ENCODE results near the gene CADM3. TPM values are rescaled to one million over a fixed set of nuclear protein-coding genes. Genes with fewer than 3 reads are reported as not detected.
A peak's percentile ranks its signal among the peaks of the same experiment; 100 is the strongest.

CADM3 gene
- polyA plus RNA-seq, 10 donors, result 0.17 to 1.5 (median 0.62) TPM

DNA sequence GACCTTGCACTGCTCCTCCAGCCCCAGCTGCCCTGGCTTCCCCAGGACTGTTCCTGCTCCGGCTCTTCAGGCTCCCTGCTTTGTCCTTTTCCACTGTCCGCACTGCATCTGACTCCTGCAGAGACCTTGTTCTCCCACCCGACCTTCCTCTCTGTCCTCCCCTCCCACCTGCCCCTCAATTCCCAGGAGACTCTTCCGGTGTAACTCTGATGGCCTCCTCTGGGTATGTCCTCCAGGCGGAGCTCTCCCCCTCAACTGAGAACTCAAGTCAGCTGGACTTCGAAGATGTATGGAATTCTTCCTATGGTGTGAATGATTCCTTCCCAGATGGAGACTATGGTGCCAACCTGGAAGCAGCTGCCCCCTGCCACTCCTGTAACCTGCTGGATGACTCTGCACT, 33.8 kb downstream of the CADM3 start:
- no peak for DNase-seq

DNA sequence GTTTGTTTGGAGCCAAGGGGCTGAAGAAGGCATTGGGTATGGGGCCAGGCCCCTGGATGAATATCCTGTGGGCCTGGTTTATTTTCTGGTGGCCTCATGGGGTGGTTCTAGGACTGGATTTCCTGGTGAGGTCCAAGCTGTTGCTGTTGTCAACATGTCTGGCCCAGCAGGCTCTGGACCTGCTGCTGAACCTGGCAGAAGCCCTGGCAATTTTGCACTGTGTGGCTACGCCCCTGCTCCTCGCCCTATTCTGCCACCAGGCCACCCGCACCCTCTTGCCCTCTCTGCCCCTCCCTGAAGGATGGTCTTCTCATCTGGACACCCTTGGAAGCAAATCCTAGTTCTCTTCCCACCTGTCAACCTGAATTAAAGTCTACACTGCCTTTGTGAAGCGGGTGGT, 34.7 kb downstream of the CADM3 start:
- DNase-seq, result no peak

DNA sequence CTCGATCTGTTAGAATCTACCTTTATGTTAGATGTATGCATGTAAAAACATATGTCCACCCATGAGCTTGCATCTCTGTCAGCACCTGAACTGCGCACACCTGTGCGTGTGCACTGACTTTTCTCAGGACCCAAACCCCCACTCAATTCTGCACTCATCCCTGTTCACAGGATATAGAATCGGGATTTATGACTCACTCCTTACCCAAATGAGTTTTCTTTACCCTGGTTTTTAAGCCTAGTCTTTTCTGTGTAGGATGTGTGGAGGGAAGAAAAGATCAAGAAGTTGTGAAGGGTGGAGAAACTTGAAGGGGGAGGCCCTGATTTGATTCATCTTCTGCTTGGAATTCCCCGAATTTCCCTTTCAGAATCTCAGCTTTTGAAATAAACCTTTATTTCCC, 35.7 kb downstream of the CADM3 start:
- no peak for DNase-seq

DNA sequence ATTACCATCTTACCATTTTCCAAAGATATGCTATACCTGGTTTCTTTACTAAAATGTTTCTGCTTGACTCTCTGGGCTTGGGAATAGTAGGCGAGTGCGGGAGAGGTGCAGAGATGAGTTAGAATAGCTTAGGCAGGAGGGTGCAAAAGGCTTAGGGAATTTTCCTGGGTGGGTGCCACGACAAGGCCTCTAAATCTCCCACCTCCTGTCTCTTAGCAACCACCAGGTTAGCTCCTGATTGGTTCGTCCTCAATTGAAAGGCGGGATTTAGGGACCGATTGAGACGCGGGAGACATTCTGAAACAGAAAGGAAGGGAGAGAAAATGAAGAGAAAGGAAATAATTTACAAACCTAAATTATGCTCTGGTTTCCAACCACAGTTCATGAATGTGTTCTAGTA, 36.4 kb downstream of the CADM3 start:
- DNase-seq, result no peak

DNA sequence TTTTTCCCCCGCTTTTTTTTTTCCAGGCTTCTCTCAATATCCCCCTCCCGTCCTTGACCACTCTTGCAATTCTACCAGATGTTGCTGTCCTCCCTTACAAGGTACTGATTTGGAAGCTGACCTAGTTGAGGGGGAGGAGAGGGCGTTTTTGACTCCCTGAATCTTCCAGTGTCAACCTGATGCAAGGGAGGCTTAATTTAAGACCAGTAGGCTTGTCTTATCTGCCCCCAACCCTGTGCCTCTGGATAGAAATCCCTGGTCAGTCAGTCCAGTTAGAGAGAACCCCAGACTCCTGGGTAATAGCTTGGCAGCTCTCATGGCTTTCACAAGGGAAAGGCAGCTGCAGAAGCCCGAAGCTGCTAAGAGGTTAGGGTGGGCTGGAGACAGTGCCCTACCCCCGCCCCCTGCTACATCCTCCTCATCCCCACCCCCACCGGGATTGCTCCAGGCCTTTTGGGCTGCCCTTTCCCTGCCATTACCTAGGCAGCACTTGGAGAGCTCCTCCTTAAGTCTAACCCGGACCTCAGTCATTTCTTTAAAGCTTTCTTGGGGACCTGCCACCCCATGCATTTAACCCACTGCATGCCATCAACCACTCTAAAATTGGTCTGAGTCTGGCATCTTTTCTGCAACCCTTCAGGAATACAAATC, 36.9 kb downstream of the CADM3 start:
- DNase-seq, result no peak

DNA sequence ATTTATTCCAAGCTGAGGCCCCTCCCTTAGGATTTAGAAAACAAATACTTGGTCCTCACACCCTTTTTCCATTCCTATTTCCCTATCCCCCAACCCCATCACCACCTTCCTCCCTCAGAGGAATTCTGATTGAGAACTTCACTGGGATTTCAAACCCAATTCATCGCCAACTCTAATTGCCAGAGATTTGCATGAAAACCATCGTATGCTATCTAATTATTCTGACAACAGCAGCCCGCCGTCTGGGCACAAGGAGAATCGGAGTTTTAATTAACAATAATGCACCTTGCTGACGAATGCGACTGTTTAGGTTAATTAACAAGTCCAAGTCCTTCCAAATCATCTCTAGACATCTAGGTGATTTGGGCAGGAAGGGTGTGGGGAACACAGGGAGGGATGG, 37.6 kb downstream of the CADM3 start:
- DNase-seq, result no peak

DNA sequence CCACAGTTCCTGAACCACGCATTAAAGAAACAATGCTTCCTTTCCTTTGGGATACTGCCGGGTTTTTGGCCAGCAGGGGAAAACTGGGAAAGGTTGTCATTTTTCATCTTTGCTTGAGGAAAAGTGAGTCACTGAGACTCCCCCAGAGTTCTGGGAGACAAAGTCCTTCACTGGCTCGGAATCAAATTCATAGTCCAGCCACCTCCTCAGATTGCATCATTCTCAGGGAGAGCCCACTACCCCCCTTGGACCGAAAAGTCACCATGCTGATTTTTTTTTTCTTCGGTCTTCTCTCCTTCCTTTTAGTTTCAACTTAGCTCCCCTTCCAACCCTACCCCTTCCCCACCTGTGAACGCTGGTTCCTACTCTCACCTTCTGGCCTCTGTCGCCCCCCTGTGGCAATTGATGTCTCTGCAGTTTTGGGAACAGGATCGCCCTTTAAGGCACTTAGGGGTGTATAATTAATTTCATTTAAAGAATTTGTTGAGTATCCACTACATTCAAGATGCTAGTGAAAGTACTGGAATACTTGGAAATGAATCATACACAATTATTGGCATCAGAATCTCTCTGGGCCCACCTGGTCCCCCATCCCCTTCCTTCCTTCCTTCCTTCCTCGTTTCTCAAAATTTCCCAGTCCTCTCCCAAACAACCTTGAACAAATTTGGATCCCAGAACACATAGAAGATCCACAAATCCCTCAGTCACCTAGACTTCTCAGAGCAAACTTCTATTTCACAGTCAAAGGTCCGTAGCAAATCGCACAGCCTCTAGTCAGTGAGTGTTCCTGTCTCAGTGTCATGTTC, 40.1 kb downstream of the CADM3 start:
- no peak for DNase-seq

DNA sequence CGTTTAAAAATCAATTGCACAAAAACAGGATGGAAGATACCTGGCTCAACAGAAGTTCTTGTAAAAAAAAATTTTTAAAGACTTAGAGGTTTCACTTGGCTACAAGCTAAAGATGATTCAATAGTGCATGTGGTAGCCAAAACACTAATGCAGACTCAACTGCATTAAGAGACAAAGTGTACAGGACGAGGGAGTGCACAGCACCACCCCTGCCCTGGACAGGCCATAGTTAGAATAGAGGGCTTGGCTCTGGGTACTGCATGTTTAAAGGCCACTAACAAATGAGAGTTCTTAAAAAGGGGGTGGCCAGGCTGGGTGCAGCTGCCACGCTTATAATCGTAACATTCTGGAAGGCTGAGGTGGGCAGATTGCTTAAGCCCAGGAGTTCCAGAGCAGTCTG, 41.2 kb downstream of the CADM3 start:
- no peak for DNase-seq

DNA sequence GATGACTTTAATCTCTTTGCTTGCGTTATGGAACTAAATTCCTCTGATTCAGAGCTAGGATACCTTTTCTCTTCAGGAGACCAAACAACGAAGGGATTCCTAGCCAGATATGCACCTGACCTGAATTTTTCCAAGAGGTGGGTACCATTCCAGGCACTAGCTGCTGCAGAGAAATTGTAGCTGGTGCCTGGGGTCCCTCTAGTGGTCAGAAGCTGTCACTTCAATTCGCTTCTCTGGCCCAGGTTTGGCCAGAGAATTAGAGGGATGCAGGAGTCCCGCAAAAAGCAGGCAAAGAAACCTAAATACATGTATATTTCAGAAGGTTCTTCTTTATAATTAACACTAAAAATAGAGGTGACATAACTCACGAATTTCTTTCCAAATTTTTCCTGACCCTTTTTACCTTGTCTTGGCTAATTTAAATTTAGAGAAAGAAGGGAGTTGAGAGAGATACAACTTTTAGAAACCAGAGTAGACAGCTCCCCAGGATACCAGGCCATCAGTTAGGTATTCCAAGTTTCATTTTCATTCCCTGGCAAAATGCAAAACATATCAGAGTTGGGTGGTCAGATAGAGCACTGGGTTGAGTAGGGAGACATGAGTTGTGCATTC, 42.8 kb downstream of the CADM3 start:
- peak; percentile 14 to 56 (median 40) for DNase-seq

DNA sequence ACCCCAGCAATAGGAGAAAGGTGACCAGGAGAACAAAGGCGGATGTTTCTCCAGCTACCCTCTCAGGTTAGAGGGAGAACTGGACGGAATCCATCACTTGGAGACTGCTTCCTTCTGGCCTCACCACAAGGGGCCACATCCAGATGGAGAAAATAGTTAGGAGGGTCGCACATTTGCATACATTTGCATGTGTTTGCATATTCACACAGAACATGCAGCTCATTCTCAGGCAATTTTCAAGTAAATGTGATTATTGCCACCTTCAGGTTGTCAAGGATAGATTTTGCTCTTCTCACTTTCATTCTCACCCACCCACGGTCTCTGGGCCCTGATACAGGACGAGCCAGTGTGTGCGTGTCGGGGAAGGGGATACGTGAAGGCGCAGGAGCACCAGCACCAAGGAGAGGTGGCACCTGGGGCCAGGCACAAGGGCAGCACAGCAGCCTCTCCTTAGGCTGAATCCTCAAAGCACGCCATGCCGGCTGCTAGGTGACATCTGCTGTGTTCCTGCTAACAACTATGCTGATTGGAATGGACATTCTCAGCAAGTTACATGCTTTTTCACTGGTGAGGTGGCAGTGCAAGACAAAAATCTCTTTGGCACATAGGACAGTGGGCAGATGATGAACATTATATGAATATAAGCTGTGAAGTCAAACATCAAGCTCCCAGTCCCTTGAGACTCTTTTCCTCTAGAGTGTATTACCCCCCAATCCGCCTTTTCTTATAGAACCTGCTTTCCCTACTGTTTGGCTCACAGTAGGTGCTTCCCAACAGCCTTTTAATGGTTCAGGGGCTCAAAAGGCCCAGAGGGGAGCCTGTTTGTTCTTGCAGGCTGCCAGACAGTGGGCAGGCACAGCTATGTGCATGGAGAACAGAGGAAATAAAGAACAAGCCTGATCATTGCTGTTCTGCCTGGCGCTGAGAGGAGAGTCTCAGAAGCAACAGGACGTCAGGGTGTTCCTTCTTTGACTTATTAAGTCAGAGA, 47.5 kb downstream of the CADM3 start:
- DNase-seq, result no peak

DNA sequence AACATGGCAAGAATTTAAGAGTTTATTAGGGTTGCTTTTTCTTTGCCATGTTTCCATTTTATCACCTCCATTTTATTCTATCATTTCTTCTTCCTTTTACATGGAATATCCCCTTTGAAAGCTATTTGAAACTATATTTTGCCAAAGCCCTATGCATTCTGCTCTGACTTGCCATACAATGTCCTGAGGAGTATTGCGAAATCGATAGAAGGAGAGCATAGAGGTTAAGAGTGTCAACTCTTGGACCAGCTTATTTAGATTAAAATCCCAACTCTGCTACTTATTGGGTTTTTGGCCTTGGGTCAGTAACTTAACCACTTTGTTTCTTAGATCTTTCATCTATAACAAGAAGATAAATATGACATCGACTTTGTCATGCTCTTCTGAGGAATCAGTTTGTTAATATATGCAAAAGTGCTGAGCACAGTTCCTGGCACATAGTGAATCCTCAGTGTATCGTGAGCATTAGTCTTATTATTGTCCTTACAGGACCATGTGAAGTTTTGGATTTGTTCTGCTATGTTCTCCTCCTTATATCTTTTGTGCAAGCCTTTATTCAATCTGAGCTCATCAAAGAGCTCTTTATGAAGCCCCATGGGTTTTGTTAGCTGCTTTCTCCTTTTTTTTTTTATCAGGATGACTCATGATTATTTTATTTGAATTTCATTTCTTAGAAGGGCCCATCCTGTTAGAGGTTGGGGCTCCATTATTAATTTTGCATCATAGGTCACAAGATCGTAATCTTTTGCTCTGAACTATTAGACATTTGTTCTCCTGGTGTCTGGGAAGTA, 50.9 kb downstream of the CADM3 start:
- no peak for DNase-seq

DNA sequence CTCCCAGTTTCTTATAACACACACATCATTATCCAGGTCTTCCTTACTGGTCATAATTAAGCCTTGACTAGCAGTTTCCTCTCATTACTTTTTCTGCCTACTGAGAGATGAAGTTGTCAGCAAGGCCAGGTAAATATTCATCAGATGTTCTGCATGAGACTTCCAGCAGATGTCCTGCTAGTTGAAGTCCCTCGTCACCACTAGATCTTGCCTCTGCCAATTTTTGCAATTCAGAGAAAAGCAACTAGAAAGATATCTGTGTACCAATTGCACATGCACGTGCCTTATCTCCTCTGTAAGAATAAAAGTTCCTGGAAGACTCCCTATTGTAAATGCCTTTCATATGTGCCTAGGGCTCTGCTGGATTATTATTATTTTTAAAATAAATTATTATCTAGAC, 51.6 kb downstream of the CADM3 start:
- no peak for DNase-seq

DNA sequence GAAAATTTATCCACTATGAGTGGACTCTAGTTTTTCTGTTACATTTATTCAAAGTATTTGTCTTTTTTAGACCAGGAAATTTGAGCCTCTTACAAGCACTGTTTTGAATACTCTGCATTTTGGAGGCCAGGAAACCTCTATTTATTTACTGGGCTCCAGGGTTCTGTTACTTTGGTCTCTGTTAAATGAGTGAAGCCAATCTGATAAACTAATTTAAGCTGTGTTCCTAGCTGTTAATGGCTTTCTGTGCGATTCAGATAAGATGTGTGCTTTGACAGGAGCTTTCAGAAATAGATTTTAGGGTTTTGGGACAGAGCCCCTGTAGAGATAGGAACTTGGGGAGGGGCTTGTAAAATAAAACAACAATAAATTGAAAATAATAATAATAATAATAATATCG, 57.1 kb downstream of the CADM3 start:
- no peak for DNase-seq

DNA sequence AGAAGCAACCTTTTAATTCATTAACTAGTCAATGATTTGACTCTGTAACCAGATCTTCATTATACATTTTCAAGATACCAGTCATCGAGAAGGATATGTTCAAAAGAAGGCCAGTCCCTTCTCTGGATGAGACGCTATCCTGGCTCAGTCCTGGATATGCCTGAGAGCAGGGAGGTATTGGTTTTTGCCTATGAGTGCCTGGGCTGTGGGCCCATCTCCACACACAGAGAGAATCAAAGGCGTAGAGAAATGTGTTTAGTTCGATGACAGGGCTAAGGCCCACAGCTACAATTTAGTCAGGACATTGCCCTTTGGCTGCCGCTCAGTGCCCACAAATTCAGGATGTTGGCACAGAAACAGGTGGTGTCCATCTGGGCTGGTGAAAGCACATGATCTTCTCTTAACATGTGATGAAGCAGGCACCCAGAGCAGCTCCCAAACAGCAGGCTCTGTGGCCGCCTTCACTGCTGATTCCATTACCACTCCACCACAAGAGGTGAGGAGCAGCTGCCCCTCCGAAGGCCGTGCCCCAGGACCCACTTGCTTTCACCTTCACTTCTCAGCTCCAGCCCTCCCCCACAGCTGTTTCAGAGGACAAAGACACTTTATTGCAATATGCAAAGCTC, 58.0 kb downstream of the CADM3 start:
- DNase-seq, result no peak

DNA sequence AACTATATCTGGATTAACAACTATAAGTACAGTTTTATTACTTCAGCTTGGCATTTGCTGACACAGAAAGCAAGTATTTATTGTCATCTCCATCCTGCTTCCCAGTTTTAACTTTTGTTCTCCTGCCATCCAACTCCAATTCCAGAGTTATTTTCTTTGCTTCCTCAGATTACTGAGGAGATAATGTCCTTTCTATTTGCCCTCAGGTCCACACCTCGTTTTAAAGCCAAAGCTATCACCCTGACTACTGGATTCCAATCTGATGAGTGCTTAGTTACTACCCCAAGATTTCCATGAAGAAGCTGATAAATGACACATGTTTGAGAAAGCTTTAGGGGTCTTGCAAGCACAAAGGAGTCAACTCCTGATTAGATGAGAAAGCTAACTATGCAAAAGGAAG, 58.5 kb downstream of the CADM3 start:
- DNase-seq, result no peak

DNA sequence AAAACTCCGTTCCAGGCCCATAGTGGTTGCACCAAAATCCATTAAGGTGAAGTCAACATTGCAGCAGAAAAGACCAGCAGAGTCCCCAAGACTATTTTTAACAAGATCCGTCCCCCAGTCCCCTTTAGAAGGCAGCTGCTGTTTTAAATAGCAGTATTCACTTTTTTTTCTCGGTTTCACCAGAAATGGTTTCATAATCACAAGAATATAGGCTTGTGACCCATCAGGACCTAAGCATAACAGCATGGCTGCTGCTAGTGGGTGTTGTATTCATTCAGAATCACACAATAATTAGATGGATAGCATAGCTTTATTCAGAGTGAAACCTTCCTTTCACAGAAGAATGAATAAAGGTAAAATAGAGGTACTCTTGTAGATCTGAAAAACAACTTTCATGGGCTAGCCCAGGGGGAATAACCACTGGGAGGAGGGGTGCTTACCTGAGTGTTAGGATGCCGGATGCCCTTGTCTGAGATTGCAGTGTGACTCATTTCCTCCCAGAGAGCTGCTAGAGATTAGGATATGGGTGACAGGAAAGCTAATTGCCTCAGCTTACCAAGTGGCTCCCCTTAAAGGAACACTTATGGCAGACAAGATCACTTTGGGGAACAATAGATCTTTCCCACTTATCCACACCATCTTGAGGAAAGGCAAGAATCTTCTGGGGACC, 68.3 kb downstream of the CADM3 start:
- DNase-seq, result no peak

DNA sequence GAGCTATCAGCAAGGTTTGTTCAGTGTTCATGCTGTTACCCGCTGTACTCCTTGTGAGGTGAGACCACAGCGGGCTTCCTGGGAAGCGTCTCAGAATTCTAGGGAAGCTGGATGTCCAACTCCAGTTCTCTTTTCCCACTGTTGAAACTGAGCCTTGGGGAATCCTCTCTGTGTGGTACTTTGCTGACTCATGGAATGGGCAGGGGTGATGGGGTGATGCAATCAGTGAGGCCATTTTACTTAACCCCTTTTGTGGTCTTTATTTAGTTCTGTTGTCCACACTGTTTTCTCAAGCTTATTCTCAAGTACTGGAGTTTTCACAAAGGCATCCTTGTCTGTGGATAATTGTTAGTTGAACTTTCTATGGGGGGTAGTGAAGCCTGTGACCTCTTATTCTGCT, 75.9 kb downstream of the CADM3 start:
- no peak for DNase-seq

DNA sequence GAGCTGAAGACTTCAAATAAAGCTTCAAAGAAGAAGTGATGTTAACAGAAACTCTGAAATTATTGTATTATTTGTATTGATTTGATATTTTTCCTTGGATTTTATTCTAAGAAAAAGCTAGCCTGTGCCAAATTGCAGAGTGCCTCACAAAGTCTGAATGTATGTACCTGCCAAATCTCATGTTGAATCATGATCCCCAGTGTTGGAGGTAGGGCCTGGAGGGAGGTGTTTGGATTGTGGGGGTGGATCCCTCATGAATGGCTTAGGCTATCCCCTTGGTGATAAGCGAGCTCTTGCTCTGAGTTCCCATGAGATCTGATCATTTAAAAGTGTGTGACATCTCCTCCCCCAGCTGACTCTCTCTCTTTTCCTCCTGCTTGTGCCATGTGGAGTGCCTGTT, 76.9 kb downstream of the CADM3 start:
- no peak for DNase-seq

DNA sequence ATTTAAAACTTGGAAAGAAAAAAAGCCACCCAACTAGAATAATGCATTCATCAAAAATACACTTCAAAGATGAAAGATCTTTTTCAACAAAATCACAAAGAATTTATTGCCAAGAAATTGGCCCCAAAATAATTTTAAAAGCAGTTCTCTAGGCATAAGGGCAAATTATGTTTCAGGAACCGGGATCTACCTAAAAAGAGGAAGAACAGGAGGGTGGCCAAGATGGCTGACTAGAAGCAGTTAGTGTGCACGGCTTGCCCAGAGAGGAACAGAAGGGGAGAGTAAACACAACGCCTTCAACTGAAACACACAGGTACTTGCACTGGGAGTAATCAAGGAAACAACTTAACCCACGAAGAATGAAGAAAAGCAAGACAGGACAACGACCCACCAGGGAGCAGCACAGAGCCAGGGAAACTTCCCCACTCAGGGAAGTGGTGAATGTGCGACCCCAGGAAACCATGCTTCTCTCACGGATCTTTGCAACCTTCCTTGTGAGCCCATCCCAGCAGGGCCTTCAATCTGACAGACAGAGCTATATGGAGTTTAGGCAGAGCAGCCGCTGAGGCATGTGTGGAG, 79.3 kb downstream of the CADM3 start:
- no peak for DNase-seq
